NCI-H748 treated with DMSO at 0.1 percent for 48 hours (cell line): Measurements from ENCODE around the gene DNAJB1.
A peak's percentile ranks its signal among the peaks of the same experiment; 100 is the strongest.
"Not testable (repeated sequence)": the region's sequence is repeated elsewhere in the genome, so short reads cannot be mapped to it uniquely, and the experiment has no call there.

Source experiments
- DNase-seq: peaks from one replicate; lab custom pipeline; 2025; lab: John Stamatoyannopoulos, UW

Gene DNAJB1

DNA sequence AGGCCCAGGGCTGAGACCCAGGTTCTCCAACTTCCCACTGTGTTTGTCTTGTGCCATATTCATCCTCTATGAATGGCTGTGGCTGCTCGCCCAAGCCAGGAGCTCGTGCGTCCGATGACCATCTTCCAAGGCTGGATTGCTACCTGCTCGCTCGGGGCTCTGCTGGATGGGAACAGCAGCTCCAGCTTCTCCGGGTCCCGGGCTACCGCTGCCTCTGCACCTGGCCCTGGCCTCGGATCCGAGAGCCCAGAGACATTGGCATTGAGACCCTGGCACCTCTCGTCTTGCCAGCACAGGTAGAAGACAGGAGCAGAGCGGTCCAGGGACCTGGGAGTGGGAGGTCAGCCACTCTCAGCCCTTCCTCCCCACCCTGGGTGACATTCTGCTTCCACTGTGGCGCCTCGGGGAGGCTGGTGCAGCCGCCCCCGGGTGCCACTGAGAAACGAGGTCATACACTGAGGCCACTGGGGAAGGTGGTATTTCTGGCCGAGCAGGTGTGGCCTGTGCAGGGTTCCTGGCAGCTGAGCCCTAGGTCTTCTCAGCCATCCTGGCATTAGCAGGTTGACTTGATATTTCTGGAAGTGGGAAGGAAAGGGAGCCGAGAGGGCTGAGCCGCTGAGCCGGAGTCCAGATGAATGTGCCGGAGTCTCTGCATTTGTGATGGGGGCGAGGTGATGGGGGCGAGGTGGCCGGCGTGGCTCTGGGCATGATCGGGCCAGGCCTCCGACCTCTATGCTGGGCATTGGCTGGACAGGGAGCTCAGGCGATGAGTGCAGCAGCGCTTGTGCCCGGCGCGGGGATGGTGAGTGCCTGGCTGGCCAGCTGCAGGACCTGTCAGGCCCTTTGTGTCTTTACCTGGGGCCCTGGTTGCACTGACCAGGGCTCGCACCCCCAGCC is 35.1 kb upstream of the DNAJB1 start:
- DNase-seq: no peak

DNA sequence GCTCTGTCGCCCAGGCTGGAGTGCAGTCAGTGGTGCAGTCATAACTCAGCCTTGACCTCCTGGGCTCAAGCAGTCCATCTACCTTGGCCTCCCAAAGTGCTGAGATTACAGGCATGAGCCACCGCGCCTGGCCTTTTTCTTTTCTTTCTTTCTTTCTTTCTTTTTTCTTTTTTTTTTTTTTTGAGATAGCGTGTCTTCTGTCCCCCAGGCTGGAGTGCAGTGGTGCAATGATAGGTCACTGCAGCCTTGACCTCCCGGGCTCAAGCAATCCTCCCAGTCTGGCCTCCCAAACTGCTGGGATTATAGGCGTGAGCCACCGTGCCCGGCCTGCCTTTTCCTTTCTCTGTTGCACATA is 33.8 kb upstream of the DNAJB1 start:
- not testable (repeated sequence) for DNase-seq

DNA sequence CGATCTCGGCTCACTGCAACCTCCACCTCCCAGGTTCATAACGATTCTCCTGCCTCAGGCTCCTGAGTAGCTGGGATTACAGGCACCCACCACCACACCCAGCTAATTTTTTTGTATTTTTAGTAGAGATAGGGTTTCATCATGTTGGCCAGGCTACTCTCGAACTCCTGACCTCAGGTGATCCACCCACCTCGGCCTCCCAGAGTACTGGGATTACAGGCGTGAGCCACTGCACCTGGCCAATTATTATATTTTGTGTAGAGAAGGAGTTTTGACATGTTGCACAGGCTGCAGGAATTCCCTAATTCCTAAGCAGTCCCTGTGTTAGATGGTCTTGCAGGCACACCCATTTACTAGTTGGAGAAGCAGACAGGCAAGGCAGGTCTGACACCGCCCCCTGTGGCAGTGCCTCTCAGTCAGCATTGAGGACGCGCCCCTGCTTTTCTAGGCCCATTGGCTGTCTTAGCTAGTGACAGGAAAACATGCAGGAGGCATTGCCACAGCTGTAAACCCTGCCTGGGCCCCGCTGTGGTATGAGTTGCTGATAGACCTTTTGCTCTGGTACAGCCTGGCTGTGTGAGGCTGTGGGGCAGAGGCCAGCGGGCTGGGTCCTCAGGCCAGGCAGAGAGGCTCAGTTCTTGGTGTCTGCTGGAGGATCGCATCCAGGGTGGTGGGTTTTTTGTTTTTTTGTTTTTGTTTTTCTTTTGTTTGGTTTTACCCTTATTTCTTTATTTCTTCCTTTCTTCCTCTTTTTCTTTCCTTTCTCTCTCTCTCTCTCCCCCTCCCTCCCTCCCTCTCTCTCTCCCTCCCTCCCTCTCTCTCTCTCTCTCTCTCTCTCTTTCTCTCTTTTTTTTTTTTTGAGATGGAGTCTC is 33.2 kb upstream of the DNAJB1 start:
- not testable (repeated sequence) for DNase-seq

DNA sequence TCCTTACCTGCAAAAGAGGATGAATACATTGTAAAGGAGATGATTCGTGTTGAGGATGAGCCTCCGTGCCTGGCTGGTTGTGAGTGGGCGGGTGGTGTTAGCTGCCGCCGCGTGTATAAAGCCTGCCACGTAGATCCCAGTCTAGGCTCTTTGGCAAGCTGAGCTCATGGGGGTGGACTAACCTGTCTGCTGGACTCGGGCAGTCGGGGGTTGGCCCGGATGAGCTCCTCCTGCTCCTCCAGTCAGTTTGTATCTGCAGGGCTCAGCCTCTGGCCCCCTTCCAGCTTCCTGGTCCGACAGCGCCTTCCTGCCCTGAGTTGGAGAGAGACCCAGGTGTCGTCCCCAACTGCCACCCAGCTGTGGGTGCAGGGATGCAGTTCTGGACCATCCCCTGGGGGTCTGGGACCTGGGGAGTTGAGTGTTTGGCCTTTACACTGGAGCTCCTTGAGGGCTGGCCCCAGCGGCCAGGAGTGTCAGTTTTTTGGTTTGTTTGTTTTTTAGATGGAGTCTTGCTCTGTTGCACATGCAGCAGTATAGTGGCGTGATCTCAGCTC is 32.1 kb upstream of the DNAJB1 start:
- no peak for DNase-seq

DNA sequence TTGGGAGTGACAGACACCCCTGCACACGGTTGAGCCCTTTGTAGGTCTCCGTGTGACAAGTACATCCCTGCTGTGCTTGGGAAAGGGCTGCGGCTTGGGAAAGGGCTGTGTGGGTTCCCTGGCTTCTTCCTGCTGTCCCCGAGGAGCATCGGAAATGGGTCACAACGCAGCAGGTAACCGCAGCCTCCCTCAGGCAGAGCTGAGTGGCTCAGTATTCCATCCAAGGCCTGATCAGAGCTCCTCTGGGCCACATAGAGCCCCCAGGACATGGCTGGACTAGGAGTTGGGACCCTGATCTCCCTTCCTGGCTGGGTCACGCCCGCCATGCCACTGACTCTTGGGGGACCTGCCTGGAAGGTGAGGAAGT is 27.5 kb upstream of the DNAJB1 start:
- no peak for DNase-seq

DNA sequence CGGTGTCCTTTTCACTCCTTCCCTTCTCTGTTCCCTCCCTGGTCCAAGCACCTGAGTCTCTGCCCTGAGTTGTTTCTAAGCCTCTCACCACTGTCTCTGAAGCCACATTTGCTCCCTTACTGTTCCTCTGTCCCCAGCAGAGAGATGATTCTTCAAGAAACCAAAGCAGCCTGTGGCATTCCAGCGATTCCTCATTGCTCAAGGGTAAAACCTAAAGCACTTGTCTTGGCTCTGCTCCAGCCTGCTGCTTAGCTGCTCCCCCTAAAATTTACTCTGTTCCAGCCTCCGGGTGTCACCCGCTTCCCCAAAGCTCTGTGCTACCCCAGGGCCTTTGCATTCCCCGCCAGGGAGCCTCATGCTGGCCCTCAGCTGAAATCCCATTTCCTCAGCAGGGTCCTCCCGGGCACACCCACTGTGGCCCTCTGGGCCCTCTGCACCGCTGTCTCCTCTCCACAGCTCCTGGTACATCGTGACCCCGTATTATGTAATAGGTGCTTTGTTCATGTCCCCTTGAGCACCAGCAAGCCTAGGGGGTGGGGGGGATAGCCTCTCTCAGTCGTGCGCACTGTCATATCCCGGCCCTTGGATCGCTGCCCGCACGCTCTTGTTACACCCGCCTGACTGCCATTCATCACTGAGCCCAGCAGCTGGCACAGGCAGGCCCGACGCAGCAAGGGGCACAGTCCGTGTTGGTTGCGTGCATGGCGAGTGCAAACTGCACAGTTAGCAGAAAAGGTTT is 26.9 kb upstream of the DNAJB1 start:
- DNase-seq: no peak

DNA sequence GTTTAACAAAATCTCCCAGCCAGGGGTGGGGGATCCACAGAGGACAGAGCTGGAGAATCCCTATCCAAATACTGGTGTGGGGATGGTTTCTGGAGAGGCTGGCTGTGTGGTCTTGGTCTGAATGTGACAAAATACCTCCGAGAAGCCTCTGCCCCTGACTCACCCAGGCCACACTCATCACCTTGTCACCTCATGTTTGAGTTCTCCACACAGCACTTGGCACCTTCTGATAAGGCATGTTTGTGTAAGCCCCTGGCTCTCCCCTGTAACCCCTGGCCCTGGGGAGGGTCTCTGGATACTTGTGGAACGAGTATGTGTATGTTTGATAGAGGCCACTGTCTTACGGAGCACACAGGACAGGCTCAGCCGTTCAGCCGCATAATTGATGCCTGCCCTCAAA is 25.9 kb upstream of the DNAJB1 start:
- no peak for DNase-seq

DNA sequence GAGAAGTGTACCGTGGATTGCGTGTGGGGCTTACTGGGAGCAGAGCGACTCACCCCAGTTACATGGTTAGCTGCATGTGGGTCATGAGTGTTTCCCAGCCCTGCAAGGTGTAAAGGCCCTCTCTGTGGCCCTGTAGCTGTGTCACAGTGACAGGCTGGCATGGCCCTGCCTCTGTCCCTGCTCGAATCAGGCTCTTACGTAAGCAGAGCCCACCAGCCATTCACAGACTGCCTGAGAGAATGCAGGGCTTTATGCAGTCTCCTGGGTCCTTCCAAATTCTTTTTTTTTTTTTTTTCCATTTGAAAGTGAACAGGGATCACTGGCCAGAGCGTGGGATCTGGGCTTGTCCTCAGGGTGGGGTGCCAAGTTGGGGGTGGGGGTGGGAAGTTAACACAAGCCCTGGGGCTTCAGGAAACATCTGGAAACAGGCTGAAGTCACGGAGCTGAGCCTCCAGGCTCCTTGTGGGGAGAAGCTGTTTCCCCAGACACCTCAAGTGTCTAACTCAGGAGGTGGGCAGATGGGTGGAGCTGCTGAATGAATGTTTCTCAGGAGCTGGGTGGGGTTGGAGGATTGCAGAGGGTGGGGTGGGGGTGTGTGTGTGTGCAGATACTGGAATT is 24.6 kb upstream of the DNAJB1 start:
- no peak for DNase-seq

DNA sequence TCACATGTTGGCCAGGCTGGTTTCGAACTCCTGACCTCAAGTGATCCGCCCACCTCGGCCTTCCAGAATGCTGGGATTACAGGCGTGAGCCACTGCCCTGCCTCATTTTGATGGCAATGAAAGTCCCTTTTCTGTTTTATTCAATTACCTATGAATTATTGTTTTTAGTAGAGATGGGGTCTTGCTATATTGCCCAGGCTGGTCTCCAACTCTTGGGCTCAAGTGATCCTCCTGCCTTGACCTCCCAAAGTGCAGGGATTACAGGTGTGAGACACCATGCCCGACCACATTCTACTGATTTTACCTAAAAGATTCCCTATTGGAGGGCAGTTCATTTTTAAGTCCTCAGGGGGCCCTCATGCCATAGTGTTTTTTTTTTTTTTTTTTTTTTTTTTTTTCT is 23.8 kb upstream of the DNAJB1 start:
- not testable (repeated sequence) for DNase-seq

DNA sequence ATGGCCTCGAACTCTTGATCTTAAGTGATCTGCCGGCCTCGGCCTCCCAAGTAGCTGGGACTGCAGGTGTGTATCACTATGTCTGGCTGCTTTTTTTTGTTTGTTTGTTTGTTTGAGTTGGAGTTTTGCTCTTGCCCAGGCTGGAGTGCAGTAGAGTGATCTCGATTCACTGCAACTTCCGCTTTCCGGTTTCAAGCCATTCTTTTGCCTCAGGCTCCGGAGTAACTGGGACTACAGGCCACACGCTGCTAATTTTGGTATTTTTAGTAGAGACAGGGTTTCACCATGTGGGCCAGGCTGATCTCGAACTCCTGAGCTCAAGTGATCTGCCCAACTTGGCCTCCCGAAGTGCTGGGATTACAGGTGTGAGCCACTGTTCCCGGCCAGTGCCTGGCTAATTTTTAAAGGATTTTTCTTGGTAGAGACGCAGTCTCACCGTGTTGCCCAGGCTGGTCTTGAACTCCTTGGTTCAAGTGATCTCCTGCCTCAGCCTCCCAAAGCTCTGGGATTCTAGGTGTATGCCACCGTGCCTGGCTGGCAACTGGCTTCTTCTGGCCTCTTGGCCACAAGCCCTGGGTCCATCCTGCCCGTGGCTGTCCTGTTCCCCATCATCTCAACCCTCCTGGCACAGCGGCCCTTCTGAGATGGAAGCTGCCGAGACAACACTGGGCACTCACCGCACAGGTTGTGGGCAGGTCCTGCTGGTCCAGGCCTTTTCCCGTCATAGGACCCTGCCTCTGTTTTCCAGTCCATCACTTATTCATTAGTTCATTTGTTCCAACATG is 22.7 kb upstream of the DNAJB1 start:
- no peak for DNase-seq

DNA sequence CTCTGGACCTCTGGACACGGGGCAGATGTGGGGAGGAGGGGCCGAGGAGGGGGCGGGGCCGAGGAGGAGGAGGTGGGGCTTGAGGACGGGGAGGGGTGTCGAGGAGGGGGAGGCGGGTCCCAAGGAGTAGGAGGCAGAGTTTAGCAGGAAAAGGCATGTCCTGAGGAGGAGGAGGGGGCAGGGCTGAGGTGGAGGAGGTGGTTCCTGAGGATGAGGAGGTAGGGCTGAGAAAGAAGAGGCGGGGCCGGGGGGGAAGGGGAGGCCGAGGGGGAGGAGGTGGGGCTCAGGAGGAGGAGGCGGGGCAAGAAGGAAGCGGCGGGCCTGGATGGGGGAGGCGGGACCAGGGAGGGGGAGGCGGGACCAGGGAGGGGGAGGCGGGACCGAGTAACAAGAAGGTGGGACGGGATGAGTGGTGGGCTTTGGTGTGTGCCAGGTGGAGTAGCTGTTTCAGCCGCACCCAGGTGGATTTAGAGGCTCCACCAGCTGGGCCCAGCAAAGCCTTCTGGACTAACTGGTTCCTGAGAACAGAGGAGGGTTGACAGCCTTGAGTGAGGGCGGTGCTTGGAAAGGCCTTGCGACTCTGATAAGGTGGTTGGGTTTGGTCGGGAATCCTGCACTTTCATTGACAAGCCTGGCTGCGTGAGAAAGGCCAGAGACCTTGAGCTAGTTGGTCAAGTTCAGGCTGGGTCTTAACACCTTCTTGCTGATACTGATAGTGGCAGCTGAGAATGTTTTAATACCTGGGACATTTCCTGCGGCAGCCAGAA is 18.9 kb upstream of the DNAJB1 start:
- no peak for DNase-seq

DNA sequence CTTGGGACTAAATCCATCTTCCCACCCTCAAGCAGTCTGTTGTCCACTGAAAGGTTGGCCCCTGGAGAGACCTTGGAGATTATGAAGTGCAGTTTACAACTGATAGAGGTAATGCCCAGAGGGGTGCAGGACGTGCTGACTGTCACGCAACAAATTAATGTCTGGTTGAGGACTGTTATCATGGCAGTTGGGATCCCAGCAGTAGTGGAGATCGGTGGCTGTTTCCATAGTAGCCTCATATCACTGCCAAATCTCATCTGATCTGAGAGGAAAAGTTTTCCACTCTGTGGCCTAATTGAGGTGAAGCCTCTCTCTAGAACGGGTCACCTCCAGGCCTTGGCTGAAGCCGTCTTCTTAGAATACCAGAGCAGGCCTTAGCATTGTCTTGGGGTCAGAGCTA is 15.3 kb upstream of the DNAJB1 start:
- DNase-seq: no peak

DNA sequence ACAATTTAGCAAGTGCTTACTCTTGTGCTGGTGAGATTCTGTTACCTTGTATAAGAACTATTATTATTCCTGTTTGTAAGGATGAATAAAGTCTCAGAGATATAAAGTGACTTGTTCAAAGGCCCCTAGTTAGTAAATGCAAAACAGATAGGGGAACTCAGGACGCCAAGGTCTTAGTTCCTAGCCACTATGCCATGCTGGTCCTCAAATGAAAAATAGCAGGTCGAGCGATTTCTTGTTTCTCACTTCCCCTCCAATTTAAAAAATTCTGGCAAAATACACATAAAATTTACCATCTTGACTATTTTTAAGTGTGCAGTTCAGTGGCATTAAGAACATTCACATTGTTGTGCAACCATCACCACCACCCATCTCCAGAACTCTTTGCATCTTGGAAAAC is 12.3 kb upstream of the DNAJB1 start:
- no peak for DNase-seq

DNA sequence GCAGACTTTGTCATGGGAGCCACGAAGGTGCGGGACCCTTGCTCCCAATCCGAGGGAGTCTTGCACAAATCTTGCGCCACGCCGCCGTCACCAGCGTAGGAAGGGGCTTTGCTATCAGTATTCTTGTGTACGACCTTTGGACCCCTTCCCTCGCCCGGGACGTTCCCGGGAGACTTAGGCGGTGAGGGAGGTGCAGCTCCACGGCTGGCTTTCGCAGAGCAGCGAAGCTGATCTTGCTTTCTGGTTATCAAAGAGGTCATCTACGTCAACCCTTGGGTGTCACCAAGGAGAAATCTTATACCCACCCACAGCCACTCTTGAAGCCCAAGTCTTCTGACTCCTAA is 11.8 kb upstream of the DNAJB1 start:
- no peak for DNase-seq

DNA sequence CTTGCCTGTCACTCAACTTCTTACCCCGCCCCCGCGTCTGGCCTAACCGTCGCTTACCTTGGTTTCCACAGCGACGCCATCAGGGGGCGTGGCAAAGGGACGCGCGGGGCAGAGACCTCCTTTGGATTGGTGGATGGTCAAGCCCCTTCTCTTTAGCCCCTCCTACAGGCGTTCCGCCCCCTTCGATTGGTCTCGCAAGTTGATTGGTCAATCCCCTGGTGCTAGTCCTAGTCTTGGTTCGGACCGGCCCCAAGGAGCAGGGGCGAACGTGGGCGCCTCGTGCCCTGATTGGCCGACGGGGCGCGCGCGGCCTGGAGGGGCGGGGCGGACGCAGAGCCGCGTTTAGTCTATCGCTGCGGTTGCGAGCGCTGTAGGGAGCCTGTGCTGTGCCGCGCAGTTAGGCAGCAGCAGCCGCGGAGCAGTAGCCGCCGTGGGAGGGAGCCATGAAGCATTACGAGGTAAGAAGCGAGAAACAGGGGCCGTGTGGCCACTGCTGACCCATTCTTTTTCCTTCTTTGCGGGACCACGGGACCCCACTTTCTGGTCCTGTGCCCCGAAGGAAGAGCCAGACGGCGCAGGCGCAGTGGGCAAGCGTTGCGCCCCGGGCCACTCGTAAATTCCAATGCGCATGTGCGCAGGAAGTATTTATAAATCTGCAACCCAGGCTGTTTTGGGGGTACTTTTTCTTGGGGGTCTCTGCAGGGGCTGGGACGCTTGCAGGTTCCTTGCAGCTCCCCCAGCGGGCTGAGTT is 11.2 kb upstream of the DNAJB1 start, which contains the start of gene TECR:
TECR (plus strand) TSS at position 341 of the 751 bp plus-strand sequence; CDS start at position 444, 103 bp downstream.
- peak; percentile 94 for DNase-seq

DNA sequence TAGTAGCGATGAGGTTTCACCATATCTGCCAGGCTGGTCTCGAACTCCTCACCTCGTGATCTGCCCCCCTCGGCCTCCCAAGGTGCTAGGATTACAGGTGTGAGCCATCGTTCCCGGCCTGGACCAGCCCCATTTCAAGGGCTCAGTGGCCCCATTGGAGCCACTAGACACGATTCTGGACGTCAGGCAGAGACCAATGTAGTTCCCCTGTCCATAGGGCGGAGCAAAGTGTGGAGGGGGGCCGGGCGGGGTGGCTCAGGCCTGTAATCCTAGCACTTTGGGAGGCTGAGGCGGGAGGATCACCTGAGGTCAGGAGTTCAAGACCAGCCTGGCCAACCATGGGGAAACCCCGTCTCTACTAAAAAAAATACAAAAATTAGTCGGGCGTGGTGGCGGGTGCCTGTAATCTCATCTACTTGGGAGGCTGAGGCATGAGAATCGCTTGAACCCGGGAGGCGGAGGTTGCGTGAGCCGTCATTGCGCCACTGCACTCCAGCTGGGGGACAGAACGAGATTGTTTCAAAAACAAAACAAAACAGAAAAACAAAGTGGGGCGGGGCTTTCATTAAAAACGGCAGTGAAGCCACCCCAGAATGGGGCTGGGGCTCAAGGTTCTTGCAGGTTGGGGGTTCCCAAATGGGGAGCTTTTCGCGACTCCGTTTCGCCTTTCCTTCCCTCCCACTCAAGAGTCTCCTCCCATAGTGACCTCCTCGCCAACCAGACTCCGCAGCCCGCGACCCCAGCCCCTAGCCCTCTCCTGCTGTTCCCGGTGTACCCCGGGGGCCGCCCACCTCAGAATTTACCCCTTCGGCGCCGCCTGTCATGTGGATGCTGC is 10.4 kb upstream of the DNAJB1 start:
- DNase-seq: no peak

DNA sequence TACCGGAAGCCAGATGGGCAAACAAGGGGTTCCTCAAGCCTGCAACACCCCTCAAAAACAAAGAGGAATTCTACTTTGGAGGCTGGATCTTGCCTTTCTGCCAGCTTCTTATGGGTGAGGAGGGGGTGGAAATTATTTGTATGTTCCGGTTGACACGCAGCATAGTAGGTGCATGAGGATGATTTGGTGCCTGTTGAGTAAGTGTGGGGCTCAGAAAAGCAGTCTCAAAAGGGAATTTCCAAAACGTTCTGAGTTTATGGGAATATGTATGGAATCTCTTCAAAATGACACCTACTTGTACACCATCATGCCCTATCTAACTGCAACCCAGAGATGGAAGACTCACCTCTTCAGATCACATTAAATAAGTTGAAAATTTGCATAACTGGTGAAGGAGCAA is 8.2 kb upstream of the DNAJB1 start:
- no peak for DNase-seq

DNA sequence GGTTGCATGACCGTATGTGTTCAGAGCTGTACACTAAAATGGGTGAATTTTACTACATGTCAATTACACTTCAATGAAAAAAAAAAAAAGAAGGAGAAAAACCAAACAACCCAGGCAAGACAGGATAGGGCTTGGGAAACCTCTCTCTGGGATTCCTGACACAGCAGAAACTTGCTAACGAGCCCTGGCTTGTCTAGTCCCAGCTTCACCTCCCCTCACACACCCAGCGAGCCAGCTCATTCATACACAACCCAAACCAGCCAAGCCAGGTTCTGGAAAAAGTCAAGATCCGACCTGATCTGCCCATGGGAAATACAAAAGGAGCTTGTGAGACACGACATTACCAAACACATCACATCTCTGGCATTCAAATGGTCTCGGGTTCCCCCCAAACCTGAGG is 7.5 kb upstream of the DNAJB1 start:
- no peak for DNase-seq

DNA sequence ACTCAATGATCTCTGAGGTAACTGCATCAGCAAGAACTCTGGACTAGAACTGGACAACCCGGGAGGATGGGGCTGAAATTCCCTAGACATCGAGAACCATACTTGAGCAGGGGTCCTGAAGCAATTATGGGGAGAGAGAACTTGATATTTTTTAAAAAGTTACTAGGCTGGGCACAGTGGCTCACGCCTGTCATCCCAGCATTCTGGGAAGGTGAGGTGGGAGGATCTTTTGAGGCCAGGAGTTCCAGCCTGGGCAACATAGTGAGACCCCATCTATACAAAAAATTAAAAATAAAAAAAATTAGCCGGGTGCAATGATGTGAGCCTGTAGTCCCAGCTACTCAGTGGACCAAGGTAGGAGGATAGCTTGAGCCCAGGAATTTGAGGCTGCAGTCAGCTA is 2.3 kb upstream of the DNAJB1 start:
- DNase-seq: no peak
